Measurements from ENCODE around the gene FIGN. TPM values are rescaled to one million over a fixed set of nuclear protein-coding genes. Genes with fewer than 3 reads are reported as not detected.

Gene FIGN
- total and polyA plus RNA-seq, 5 donors from 2014 or later = not detected

- Mint-ChIP-seq H3K4me1 (no peaks in the 10 kb centered on the region), H3K36me3 (no peaks in the 10 kb centered on the region), H3K4me3 (no peak overlapping the region), H3K9me3 (peaks cover 0 to 16% (median 3%) of the 10 kb centered on the region in 7 donors), H3K27ac (no peak overlapping the region), H3K27me3 (no peaks in the 10 kb centered on the region)
- Histone ChIP-seq H3K36me3 (ENCODE audit: control insufficient read depth, insufficient read depth, low read length) (no peaks in the 10 kb centered on the region), H3K4me3 (ENCODE audit: low read depth, low read length) (no peak overlapping the region), H3K9me3 (ENCODE audit: control insufficient read depth in 2 of 2, low read length in 2 of 2) (peaks cover 0 to 4% of the 10 kb centered on the region in 2 experiments), H3K4me1 (ENCODE audit: control insufficient read depth, insufficient read depth, low read length, poor library complexity, severe bottlenecking) (no peaks in the 10 kb centered on the region), H3K27ac (ENCODE audit: insufficient read depth, low read length, poor library complexity, severe bottlenecking) (no peak overlapping the region), H3K27me3 (ENCODE audit: control insufficient read depth, insufficient read depth, low read length) (no peaks in the 10 kb centered on the region)
- DNase-seq (no peak), ATAC-seq (ENCODE audit: low read depth in 2 of 2) (no peak)
Measured at GRCh38 chr2:163701399-163702195, 34.2 kb downstream of the FIGN start.

- no peak overlapping the region for H3K4me3 Mint-ChIP-seq
- H3K27me3 Mint-ChIP-seq = no peaks in the 10 kb centered on the region
- H3K4me1 Mint-ChIP-seq = no peaks in the 10 kb centered on the region
Measured at GRCh38 chr2:163698857-163699256, 37.0 kb downstream of the FIGN start.

GRCh38 chr2:163697846-163698637 is 37.8 kb downstream of the FIGN start:
- no peaks in the 10 kb centered on the region for H3K27me3 Mint-ChIP-seq
- Histone ChIP-seq H3K27ac (ENCODE audit: insufficient read depth, low read length, poor library complexity, severe bottlenecking) (no peak overlapping the region), H3K9me3 (ENCODE audit: control insufficient read depth in 2 of 2, low read length in 2 of 2) (peaks cover 0 to 4% of the 10 kb centered on the region in 2 experiments), H3K4me3 (ENCODE audit: low read depth, low read length) (no peak overlapping the region), H3K4me1 (ENCODE audit: control insufficient read depth, insufficient read depth, low read length, poor library complexity, severe bottlenecking) (no peaks in the 10 kb centered on the region), H3K27me3 (ENCODE audit: control insufficient read depth, insufficient read depth, low read length) (no peaks in the 10 kb centered on the region), H3K36me3 (ENCODE audit: control insufficient read depth, insufficient read depth, low read length) (no peaks in the 10 kb centered on the region)
- H3K4me3 Mint-ChIP-seq = peak overlapping the region in 1 of 4 donors; percentile 7
- H3K4me1 Mint-ChIP-seq = no peaks in the 10 kb centered on the region
- ATAC-seq (ENCODE audit: low read depth in 2 of 2) = no peak
- no peak for DNase-seq
- no peak overlapping the region for H3K27ac Mint-ChIP-seq
- no peaks in the 10 kb centered on the region for H3K36me3 Mint-ChIP-seq
- peaks cover 0 to 24% (median 8%) of the 10 kb centered on the region in 7 donors for H3K9me3 Mint-ChIP-seq

More at GRCh38 chr2:163698857-163699256, 37.0 kb downstream of the FIGN start:
- DNase-seq = no peak
- no peak for ATAC-seq (ENCODE audit: low read depth in 2 of 2)
- Histone ChIP-seq H3K27ac (ENCODE audit: insufficient read depth, low read length, poor library complexity, severe bottlenecking) (no peak overlapping the region), H3K36me3 (ENCODE audit: control insufficient read depth, insufficient read depth, low read length) (no peaks in the 10 kb centered on the region), H3K27me3 (ENCODE audit: control insufficient read depth, insufficient read depth, low read length) (no peaks in the 10 kb centered on the region), H3K4me1 (ENCODE audit: control insufficient read depth, insufficient read depth, low read length, poor library complexity, severe bottlenecking) (no peaks in the 10 kb centered on the region), H3K4me3 (ENCODE audit: low read depth, low read length) (no peak overlapping the region), H3K9me3 (ENCODE audit: control insufficient read depth in 2 of 2, low read length in 2 of 2) (peaks cover 0 to 4% of the 10 kb centered on the region in 2 experiments)
- peaks cover 0 to 23% (median 8%) of the 10 kb centered on the region in 7 donors for H3K9me3 Mint-ChIP-seq
- H3K36me3 Mint-ChIP-seq = no peaks in the 10 kb centered on the region
- H3K27ac Mint-ChIP-seq = no peak overlapping the region

- Histone ChIP-seq H3K27me3 (ENCODE audit: control insufficient read depth, insufficient read depth, low read length) (no peaks in the 10 kb centered on the region), H3K9me3 (ENCODE audit: control insufficient read depth in 2 of 2, low read length in 2 of 2) (peaks cover 0 to 4% of the 10 kb centered on the region in 2 experiments), H3K4me3 (ENCODE audit: low read depth, low read length) (no peak overlapping the region), H3K36me3 (ENCODE audit: control insufficient read depth, insufficient read depth, low read length) (no peaks in the 10 kb centered on the region), H3K27ac (ENCODE audit: insufficient read depth, low read length, poor library complexity, severe bottlenecking) (no peak overlapping the region), H3K4me1 (ENCODE audit: control insufficient read depth, insufficient read depth, low read length, poor library complexity, severe bottlenecking) (no peaks in the 10 kb centered on the region)
- H3K4me3 Mint-ChIP-seq = no peak overlapping the region
- H3K36me3 Mint-ChIP-seq = no peaks in the 10 kb centered on the region
- no peaks in the 10 kb centered on the region for H3K4me1 Mint-ChIP-seq
- no peak for DNase-seq
- ATAC-seq (ENCODE audit: low read depth in 2 of 2) = no peak
- no peaks in the 10 kb centered on the region for H3K27me3 Mint-ChIP-seq
- H3K27ac Mint-ChIP-seq = no peak overlapping the region
- peaks cover 0 to 24% (median 11%) of the 10 kb centered on the region in 7 donors for H3K9me3 Mint-ChIP-seq
Measured at GRCh38 chr2:163697429-163697828, 38.4 kb downstream of the FIGN start.

GRCh38 chr2:163693484-163693883 is 42.3 kb downstream of the FIGN start:
- Histone ChIP-seq H3K4me1 (ENCODE audit: control insufficient read depth, insufficient read depth, low read length, poor library complexity, severe bottlenecking) (no peaks in the 10 kb centered on the region), H3K27me3 (ENCODE audit: control insufficient read depth, insufficient read depth, low read length) (no peaks in the 10 kb centered on the region), H3K27ac (ENCODE audit: insufficient read depth, low read length, poor library complexity, severe bottlenecking) (no peak overlapping the region), H3K36me3 (ENCODE audit: control insufficient read depth, insufficient read depth, low read length) (no peaks in the 10 kb centered on the region), H3K9me3 (ENCODE audit: control insufficient read depth in 2 of 2, low read length in 2 of 2) (peaks cover 0 to 4% of the 10 kb centered on the region in 2 experiments), H3K4me3 (ENCODE audit: low read depth, low read length) (no peak overlapping the region)
- H3K9me3 Mint-ChIP-seq = peaks cover 0 to 19% (median 6%) of the 10 kb centered on the region in 7 donors
- no peaks in the 10 kb centered on the region for H3K4me1 Mint-ChIP-seq
- H3K27ac Mint-ChIP-seq = no peak overlapping the region
- H3K27me3 Mint-ChIP-seq = no peaks in the 10 kb centered on the region
- H3K36me3 Mint-ChIP-seq = no peaks in the 10 kb centered on the region
- no peak overlapping the region for H3K4me3 Mint-ChIP-seq
- ATAC-seq (ENCODE audit: low read depth in 2 of 2) (no peak), DNase-seq (no peak)

- DNase-seq (no peak), ATAC-seq (ENCODE audit: low read depth in 2 of 2) (no peak)
- Mint-ChIP-seq H3K4me3 (no peak overlapping the region), H3K27ac (no peak overlapping the region), H3K27me3 (no peaks in the 10 kb centered on the region), H3K36me3 (no peaks in the 10 kb centered on the region), H3K9me3 (peaks cover 0 to 16% (median 7%) of the 10 kb centered on the region in 7 donors), H3K4me1 (no peaks in the 10 kb centered on the region)
- Histone ChIP-seq H3K4me3 (ENCODE audit: low read depth, low read length) (no peak overlapping the region), H3K36me3 (ENCODE audit: control insufficient read depth, insufficient read depth, low read length) (no peaks in the 10 kb centered on the region), H3K27ac (ENCODE audit: insufficient read depth, low read length, poor library complexity, severe bottlenecking) (no peak overlapping the region), H3K27me3 (ENCODE audit: control insufficient read depth, insufficient read depth, low read length) (no peaks in the 10 kb centered on the region), H3K9me3 (ENCODE audit: control insufficient read depth in 2 of 2, low read length in 2 of 2) (peaks cover 0 to 4% of the 10 kb centered on the region in 2 experiments), H3K4me1 (ENCODE audit: control insufficient read depth, insufficient read depth, low read length, poor library complexity, severe bottlenecking) (no peaks in the 10 kb centered on the region)
Measured at GRCh38 chr2:163692611-163693482, 43.0 kb downstream of the FIGN start.

GRCh38 chr2:163692081-163692480 is 43.7 kb downstream of the FIGN start:
- Mint-ChIP-seq H3K36me3 (no peaks in the 10 kb centered on the region), H3K27ac (no peak overlapping the region), H3K27me3 (no peaks in the 10 kb centered on the region), H3K9me3 (peaks cover 0 to 16% (median 7%) of the 10 kb centered on the region in 7 donors), H3K4me3 (no peak overlapping the region), H3K4me1 (no peaks in the 10 kb centered on the region)
- H3K36me3 ChIP-seq (ENCODE audit: control insufficient read depth, insufficient read depth, low read length) = no peaks in the 10 kb centered on the region
- ATAC-seq (ENCODE audit: low read depth in 2 of 2) = no peak
- H3K4me1 ChIP-seq (ENCODE audit: control insufficient read depth, insufficient read depth, low read length, poor library complexity, severe bottlenecking) = no peaks in the 10 kb centered on the region
- H3K27me3 ChIP-seq (ENCODE audit: control insufficient read depth, insufficient read depth, low read length) = no peaks in the 10 kb centered on the region
- no peak for DNase-seq
- H3K9me3 ChIP-seq (ENCODE audit: control insufficient read depth in 2 of 2, low read length in 2 of 2) = no peaks in the 10 kb centered on the region
- H3K27ac ChIP-seq (ENCODE audit: insufficient read depth, low read length, poor library complexity, severe bottlenecking) = no peak overlapping the region
- no peak overlapping the region for H3K4me3 ChIP-seq (ENCODE audit: low read depth, low read length)

All from CD4-positive, CD25-positive, alpha-beta regulatory T cell (primary cell).